Fibroblast of gingiva (primary cell): ENCODE data around the gene GPR137.
A peak's percentile ranks its signal among the peaks of the same experiment; 100 is the strongest.

Source experiments
- DNase-seq: peaks from one replicate; pipeline ENCODE4 v3.0.0-alpha.2; 2011; ENCODE audit warnings: low read depth

The GPR137 gene

DNA sequence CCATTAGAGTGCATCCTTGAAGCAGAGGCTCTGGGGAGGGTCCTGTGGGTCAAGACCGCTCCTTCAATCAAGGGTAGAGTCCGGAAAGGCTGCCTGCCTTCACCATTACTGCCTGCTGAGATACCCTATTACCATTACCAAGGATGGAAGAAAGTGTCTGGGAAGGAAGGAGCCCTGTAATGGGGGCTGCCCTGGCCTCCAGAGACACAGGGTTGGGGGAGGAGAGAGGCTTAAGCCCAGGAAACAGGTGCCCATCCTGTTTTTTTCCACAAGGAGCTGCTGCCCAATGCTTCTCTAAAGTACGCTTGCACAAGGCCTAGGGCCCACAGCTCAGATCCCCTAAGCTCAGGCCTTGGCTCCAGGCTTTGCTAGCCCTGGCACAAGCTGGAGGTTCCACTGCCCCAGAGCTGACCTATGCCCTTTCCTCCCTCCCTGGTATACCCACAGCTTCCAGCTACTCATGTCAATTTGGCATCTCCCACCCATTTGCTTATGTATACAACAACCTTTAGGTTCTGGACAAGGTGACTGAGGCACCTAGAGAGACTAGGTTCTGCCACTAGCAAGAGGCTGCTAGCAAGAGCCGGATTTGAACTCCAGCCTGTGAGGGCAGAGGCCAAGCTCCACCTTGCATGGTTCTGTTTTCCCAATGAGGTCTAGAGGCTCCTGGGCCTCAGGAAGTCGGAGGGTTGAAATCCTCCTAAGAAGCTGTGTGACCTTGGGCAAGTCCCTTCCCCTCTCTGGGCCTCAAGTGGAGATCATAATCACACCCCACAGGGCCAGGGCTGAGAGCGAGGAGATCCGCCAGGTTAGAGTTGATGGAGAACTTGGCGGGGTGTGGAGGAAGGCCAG, 35.9 kb upstream of the GPR137 start:
- DNase-seq = no peak

DNA sequence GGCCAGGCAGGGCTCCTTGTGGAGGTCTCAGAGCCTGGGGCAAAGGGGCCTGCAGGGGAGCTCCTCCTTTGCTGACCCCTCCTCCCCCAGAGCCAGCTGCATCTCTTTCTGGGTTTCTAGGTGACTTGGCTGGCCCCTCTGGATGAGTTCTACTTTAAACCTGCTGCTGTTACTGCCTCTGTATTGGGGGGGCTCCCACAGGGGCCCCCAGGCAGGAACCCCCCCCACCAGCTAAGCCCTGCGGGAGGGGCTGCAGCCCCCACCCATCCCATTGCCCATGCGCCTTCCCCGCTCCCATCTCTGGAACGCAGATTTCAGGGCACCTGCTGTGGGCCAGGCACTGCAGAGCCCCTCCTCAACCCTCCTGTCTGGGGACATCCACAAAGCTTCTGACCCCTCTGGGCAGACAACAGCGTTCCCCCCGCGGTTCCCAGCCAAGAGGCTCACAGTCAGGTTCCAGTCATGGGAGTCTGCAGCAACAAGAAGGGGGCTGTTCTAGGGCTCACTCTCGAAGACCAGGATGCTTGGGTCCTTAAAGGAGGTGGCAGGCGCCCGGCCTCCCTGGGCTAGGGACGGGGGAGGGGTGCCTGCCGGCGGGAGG, 35.1 kb upstream of the GPR137 start:
- no peak for DNase-seq

DNA sequence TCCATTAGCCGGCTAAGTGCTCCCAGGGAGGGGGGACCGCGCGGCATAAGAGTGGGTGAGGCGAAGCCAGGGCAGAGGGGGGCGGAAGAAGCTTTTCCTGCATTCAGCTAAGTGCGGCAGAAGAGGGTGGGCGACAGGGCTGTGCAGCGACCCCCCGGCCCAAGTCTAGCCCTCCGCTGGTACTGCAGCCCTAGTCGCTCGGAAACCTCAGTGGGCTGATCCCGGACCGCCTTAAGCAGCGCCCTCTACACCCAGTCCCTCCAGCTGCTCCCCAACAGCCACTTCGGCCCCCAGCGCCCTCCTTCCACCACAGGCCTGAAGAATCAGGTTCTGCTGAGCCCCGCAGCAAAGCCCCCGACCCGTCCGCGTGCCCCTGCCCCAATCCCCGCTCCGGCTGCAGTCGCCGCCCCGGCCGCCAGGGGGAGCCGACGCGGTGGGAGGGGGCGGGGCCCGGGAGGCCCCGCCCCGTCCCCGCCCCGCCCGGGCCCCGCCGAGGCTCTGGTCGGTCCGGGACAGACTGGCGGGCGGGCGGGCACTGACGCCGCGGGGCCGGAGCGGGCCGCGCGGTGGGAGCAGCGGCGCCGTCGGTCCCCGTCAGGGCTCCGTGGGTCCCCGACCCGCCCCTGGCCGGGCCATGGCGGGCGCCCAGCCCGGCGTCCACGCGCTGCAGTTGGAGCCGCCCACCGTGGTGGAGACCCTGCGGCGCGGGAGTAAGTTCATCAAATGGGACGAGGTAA, 34.5 kb upstream of the GPR137 start, which contains the start of gene PLCB3:
TSS of gene PLCB3 (plus strand) at position 515 of the 737 bp plus-strand sequence. CDS start at position 635, 120 bp downstream.
- DNase-seq = peak; percentile 27

DNA sequence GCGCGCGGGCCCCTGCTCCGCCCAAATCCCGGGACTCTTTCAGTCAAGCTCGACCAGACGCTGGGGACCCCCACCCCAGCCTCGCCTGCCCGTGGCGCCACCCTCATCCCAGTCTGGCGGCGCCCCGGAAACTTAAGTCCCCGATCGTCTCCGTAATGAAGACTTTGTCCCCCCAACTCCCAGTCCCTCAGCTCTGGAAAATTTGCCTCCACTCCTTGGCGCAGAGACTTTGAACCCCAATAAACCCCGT, 34.0 kb upstream of the GPR137 start:
- DNase-seq = no peak

DNA sequence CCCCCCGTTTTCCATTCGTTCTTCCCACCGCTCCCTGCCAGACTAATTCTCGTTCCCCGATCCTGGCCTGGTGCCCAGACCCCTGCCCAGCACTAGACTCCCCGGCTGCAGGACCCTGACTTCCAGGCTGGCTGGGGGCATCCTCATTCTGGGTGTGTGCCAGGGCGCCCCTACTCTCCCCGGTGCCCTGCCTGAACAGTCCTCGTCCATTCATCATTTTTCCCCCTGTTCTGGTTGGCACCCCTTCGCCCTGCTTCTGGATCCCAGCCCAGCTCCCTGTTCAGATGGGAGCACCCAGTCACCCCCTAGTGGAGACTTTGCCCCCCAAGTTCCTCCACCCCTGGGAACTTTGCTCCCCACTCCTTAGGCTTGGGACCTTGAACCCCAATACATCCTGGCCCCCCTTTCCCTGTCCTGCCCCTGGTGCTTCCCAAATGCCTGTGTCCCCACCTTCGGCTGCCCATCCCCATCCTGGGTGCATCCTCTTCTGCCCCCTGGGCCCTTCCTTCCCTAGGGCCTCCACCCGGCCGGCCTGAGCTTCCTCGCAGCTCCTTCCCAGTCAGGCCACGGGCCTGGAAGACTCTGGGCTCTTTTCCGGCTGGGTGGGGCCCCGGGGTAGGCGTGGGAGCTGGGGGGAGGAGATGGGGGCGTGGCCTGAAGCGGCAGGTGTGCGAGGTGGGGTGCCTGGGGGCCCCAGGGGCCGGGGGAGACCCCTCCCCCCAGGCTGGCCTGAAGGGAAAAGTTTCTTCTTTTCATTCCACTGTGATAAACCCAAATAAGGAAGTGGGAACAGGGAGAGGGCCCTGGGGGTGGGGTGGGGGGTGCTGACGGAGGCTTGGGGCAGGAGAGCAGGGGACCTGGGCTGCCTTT, 33.4 kb upstream of the GPR137 start:
- peak; percentile 27 for DNase-seq

DNA sequence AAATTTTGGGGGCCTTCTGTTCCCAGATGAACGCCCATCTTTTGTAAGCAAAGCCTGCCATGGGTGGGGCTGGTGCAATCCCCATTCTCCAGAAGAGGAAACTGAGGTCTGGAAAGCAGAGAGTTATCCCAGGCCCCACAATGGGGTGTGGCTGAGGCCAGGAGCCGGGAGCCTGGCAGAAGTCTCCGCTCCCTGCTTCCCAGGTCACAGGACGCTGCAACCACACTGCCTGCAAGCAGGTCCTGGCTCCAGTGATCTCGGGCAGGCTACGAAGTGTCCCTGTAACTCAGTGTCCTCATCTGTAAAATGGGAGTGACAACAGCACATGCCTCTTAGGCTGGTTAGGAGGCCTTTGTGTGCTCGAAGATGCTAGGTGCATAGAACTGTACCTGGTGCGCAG, 32.6 kb upstream of the GPR137 start:
- no peak for DNase-seq

DNA sequence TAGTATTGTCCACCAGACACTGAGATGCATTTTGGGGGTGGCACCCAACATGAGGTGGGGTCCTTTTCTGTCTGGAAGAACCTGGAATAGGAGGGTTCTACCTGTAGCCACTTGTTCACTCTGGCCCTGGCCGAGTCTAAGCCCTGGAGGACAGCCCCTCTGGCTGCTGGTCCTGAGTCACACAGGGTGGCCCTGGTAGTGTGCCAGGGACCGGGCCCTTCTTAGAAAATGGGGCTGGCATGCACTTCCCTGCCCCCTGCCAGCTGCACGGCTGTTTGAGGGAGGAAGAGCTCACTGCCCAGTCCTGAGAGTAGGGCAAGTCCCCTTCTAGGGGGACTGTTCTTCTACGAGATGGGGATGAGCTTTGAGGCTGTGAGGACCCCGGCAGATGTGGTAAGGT, 32.2 kb upstream of the GPR137 start:
- no peak for DNase-seq

DNA sequence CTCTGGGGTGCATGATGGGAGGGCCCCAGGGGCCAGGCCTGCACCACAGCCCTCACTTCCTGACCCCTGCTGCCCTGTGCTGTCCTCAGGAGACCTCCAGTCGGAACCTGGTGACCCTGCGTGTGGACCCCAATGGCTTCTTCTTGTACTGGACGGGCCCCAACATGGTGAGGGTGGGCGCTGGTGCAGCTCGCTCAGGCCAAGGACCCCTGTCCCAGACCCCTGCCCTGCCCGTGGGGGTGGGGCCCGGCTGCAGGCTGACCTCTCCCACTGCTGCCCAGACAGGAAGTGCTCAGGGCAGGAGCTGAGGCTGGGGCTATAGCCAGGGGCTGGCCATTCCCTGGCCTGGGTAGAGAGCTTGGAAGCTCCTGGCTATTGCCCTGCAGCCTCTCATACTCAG, 31.3 kb upstream of the GPR137 start:
- no peak for DNase-seq

DNA sequence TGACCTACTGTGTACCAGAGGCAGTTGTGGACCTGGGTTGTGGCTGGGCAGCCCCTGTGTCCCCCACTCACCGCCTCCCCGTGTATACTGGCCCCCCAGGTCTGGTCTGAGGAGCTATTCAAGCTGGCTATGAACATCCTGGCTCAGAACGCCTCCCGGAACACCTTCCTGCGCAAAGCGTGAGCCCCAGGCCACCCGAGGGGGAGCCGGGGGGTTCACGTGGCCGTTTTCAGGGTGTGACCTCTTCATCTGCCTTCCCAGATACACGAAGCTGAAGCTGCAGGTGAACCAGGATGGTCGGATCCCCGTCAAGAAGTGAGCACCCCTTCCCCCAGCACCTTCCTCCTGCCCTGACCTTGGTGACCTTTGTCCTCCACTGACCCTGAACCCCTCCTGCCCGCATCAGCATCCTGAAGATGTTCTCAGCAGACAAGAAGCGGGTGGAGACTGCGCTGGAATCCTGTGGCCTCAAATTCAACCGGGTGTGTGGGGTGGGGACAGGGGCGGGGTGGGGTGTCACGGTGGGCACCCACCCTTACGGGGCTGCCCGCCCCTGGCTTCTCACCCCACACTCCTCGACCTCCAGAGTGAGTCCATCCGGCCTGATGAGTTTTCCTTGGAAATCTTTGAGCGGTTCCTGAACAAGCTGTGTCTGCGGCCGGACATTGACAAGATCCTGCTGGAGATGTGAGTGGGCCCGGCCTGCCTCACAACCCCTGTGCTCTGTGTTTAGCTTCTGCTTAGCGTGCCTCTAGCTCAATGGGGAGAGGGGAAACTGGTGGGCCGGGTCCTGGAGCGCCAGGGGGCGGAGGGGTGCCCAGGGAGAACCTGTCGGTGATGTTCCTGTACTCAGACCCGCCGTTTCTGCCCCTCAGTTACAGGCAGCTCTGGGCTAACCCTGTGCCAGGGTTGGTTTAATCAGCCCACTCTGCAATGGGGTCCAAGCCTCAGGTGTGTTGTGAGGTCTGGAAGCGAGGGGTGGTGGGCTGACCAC, 30.2 kb upstream of the GPR137 start:
- DNase-seq = no peak

DNA sequence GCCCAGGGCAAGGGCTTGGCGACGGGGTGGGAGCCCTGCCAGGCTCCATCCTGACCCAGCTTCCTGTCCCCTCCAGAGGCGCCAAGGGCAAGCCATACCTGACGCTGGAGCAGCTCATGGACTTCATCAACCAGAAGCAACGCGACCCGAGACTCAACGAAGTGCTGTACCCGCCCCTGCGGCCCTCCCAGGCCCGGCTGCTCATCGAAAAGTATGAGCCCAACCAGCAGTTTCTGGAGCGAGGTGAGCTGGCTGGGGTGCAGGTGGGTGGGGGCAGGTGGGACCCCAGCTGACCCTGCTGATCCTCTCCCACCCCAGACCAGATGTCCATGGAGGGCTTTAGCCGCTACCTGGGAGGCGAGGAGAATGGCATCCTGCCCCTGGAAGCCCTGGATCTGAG, 29.3 kb upstream of the GPR137 start:
- DNase-seq = no peak

DNA sequence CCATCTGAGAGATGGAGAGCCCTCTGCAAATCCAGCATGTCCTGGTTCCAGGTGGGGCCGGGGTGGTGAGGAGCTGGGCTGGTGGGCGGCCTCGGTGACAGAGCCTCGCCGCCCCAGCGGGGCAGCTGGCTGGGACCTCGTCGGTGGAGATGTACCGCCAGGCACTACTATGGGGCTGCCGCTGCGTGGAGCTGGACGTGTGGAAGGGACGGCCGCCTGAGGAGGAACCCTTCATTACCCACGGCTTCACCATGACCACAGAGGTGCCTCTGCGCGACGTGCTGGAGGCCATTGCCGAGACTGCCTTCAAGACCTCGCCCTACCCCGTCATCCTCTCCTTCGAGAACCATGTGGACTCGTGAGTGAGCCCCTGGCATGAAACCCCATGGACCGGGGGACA, 27.3 kb upstream of the GPR137 start:
- DNase-seq = no peak

DNA sequence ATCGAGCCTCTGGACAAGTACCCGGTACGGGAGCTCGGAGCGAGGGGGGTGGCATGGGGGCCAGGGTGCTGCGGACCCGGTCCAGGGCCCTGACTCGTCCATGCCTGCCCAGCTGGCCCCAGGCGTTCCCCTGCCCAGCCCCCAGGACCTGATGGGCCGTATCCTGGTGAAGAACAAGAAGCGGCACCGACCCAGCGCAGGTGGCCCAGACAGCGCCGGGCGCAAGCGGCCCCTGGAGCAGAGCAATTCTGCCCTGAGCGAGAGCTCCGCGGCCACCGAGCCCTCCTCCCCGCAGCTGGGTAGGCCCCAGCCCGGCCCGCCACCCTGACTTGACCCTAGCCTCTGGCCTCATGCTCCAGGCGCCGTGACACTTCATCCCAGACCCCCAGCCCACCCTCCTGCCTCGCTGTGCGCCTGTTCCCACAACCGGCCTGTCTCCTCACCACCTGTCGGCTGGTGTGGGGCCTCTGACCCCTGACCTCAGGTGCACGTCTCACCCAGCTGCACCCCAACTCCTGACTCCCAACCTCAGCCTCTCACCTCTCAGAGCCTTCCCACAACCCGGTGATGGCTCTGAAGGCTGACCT, 26.6 kb upstream of the GPR137 start:
- no peak for DNase-seq

DNA sequence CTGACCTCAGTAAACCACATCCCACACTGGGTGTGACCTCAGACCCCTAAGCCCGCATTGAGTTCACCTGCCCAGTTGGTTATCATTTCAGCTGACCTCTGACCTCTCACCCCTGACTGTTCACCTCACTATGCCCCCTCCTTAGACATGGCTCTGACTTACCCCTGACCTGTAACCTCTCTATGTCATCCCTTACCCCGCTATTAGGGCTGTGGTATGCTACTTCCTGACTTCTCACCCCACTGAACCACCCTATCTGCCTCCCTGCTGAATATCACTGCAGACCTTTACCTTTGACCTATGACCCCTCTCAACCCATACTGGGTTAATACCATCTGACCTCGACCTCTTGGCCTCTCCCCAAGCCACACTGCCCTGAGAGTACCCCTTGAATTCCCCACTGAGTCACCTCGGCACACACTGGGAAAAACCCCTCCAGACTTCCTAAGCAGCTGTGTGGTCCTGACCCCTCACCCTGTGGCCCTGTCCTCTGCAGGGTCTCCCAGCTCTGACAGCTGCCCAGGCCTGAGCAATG, 26.0 kb upstream of the GPR137 start:
- DNase-seq = no peak

DNA sequence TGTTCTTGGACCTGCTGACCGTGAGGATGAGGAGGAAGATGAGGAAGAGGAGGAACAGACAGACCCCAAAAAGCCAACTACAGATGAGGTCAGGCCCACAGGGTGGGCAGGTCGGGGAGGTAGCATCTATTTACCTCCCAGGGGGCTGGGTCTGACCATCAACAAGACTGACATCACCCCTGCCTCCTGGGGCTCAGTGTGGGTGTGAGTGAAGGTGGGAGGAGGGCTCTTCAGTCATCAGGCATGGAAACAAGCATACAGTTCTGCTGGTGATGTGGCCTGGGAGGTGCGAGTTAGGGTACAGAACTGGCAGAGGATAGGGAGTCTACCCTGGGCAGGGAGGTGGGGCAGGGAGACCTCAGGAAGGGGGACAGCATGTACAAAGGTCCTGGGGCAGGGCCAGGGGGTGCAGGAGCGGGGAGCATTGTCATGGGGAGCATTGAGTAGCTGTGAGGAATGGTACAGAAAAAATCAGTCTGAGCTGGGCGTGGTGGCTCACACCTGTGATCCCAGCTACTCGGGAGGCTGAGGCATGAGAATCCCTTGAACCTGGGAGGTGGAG, 25.4 kb upstream of the GPR137 start:
- DNase-seq = no peak

DNA sequence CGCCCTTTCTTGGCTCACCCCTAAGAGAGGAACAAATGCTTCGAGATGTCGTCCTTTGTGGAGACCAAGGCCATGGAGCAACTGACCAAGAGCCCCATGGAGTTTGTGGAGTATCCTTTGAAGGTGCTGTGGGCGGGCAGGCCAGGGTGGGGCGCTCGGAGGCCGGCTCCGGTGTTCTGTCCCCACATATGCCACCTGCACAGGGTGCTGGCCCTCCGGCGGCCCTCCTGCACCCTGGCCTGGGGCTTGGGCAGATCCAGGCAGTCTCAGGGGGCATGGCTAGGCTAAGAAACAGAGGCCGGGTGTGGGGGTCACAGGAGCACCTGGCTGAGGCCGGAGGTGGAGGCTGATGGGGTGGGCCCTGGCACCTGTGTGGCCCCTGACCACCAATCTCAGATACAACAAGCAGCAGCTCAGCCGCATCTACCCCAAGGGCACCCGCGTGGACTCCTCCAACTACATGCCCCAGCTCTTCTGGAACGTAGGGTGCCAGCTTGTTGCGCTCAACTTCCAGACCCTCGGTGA, 24.0 kb upstream of the GPR137 start:
- DNase-seq = no peak

DNA sequence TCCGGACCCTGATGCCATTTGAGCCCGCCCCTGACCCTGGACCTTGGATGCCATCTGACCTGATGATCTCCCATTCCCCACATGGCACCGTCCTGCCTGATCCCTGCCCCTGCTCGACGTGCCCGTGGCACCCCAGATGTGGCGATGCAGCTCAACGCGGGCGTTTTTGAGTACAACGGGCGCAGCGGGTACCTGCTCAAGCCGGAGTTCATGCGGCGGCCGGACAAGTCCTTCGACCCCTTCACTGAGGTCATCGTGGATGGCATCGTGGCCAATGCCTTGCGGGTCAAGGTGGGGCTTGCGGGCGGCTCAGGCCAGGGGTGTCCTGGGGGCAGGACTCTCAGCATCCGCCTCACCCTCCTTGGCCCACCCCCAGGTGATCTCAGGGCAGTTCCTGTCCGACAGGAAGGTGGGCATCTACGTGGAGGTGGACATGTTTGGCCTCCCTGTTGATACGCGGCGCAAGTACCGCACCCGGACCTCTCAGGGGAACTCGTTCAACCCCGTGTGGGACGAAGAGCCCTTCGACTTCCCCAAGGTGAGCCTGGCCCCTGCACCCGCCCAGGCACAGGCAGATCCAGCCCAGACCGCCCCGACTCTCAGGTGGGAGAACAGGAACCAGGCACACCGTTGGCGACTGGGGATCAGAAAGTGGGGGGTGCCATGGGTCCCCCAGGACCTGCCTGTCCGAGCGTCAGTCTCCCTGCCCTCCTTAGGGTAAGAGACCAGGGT, 23.2 kb upstream of the GPR137 start:
- no peak for DNase-seq

DNA sequence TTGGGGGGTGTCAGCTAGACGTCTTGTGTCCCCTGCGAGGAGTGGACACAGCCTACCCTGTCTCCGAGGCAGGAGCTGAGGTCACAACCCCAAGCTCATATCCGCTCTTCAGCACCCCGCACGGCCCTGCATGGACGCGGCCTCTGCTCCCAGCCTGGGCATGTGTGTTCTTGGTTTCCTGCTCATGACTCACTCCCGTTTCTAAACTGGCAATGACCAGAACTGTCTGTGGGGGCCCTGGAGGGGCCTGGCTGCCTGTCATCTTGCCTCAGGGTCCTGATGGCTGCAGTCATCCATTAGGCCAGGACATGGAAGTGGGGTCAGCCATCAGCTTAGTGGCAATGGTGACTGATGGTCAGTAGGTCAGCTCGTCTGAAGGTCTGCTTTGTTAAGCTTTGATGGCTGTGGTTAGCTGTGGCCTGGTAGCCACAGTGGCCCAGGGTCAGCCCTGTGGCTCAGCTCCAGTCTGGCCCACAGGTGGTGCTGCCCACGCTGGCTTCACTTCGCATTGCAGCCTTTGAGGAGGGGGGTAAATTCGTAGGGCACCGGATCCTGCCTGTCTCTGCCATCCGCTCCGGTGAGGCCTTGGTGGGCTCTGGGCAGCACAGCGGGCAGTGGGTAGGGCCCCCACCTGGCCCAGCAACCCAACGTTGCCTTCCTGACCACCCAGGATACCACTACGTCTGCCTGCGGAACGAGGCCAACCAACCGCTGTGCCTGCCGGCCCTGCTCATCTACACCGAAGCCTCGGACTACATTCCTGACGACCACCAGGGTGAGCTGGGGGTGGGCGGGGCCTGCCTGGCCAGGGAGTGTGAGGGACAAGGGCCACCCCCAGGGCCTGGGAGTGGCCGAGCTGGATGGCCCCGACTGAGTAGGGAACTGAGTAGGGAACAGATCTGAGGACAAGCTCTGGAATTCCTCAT, 22.4 kb upstream of the GPR137 start:
- no peak for DNase-seq

DNA sequence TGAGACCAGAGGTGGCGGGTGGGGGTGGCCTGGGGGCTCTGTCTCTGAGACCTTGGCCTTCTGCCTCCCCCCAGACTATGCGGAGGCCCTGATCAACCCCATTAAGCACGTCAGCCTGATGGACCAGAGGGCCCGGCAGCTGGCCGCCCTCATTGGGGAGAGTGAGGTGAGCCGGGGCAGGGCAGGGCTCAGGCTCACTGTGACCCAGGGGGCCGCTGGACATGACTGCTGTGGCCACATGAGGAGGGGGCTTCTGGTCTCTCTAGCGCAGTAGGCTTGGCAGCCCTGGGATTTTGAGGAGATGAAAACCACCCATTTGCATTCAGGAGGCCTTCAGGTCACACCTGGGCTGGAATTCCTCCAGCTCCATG, 21.7 kb upstream of the GPR137 start:
- no peak for DNase-seq
